Measurements from ENCODE around the gene STK33. TPM values are rescaled to one million over a fixed set of nuclear protein-coding genes. Genes with fewer than 3 reads are reported as not detected.
"Not testable (repeated sequence)": the region's sequence is repeated elsewhere in the genome, so short reads cannot be mapped to it uniquely, and the experiment has no call there.

STK33 gene
- total RNA-seq, 2 experiments from 2014 or later, result 2.1 to 2.2 TPM

GRCh38 chr11:8487261-8487660 is 106.8 kb downstream of the STK33 start:
- POLR2A ChIA-PET, result no interaction called here
- Mint-ChIP-seq H3K4me3 (no peak overlapping the region), H3K4me1 (no peaks in the 10 kb centered on the region), H3K27me3 (no peaks in the 10 kb centered on the region), H3K27ac (no peak overlapping the region), H3K36me3 (no peaks in the 10 kb centered on the region), H3K9me3 (peaks cover 5% of the 10 kb centered on the region)
- DNase-seq (no peak), ATAC-seq (ENCODE audit: low read depth) (no peak)

GRCh38 chr11:8484251-8484650 is 109.8 kb downstream of the STK33 start:
- POLR2A ChIA-PET, result no interaction called here
- H3K27ac Mint-ChIP-seq, result no peak overlapping the region
- no peaks in the 10 kb centered on the region for H3K4me1 Mint-ChIP-seq
- DNase-seq, result no peak
- no peaks in the 10 kb centered on the region for H3K9me3 Mint-ChIP-seq
- H3K4me3 Mint-ChIP-seq, result no peak overlapping the region
- no peak for ATAC-seq (ENCODE audit: low read depth)
- H3K27me3 Mint-ChIP-seq, result no peaks in the 10 kb centered on the region
- H3K36me3 Mint-ChIP-seq, result no peaks in the 10 kb centered on the region

- no peaks in the 10 kb centered on the region for H3K4me1 Mint-ChIP-seq
- ATAC-seq (ENCODE audit: low read depth) (no peak), DNase-seq (no peak)
- no peak overlapping the region for H3K27ac Mint-ChIP-seq
- POLR2A ChIA-PET, result no interaction called here
- H3K9me3 Mint-ChIP-seq, result no peaks in the 10 kb centered on the region
- H3K36me3 Mint-ChIP-seq, result no peaks in the 10 kb centered on the region
- peaks cover 3% of the 10 kb centered on the region for H3K27me3 Mint-ChIP-seq
- no peak overlapping the region for H3K4me3 Mint-ChIP-seq
These were observed 113.2 kb downstream of the STK33 start for GRCh38 chr11:8480858-8481257.

GRCh38 chr11:8477680-8478079 is 116.3 kb downstream of the STK33 start:
- Mint-ChIP-seq H3K36me3 (no peaks in the 10 kb centered on the region), H3K4me1 (no peaks in the 10 kb centered on the region), H3K4me3 (no peak overlapping the region), H3K27me3 (peaks cover 8% of the 10 kb centered on the region), H3K27ac (no peak overlapping the region), H3K9me3 (no peaks in the 10 kb centered on the region)
- ATAC-seq (ENCODE audit: low read depth) (no peak), DNase-seq (no peak)
- POLR2A ChIA-PET, result no interaction called here

- DNase-seq (no peak), ATAC-seq (ENCODE audit: low read depth) (no peak)
- H3K36me3 Mint-ChIP-seq, result no peaks in the 10 kb centered on the region
- no peak overlapping the region for H3K4me3 Mint-ChIP-seq
- peaks cover 8% of the 10 kb centered on the region for H3K27me3 Mint-ChIP-seq
- H3K4me1 Mint-ChIP-seq, result no peaks in the 10 kb centered on the region
- POLR2A ChIA-PET, result no interaction called here
- H3K27ac Mint-ChIP-seq, result no peak overlapping the region
- H3K9me3 Mint-ChIP-seq, result no peaks in the 10 kb centered on the region
These were observed 116.9 kb downstream of the STK33 start for GRCh38 chr11:8477151-8477550.

- H3K4me3 Mint-ChIP-seq; H3K4me1 Mint-ChIP-seq; H3K36me3 Mint-ChIP-seq; H3K27me3 Mint-ChIP-seq; ATAC-seq (ENCODE audit: low read depth); POLR2A ChIA-PET; DNase-seq; H3K27ac Mint-ChIP-seq; H3K9me3 Mint-ChIP-seq: not testable (repeated sequence)
These were observed 126.2 kb downstream of the STK33 start for GRCh38 chr11:8467806-8468205.

GRCh38 chr11:8467356-8467755 is 126.7 kb downstream of the STK33 start:
- H3K4me1 Mint-ChIP-seq; H3K9me3 Mint-ChIP-seq; H3K4me3 Mint-ChIP-seq; POLR2A ChIA-PET; DNase-seq; H3K27ac Mint-ChIP-seq; H3K36me3 Mint-ChIP-seq; H3K27me3 Mint-ChIP-seq; ATAC-seq (ENCODE audit: low read depth): not testable (repeated sequence)

GRCh38 chr11:8466884-8467283 is 127.1 kb downstream of the STK33 start:
- H3K9me3 Mint-ChIP-seq, H3K36me3 Mint-ChIP-seq: not testable (repeated sequence)

GRCh38 chr11:8459711-8460399 is 134.2 kb downstream of the STK33 start:
- no peak overlapping the region for H3K4me3 Mint-ChIP-seq
- DNase-seq, result no peak
- no peak overlapping the region for H3K27ac Mint-ChIP-seq
- ATAC-seq (ENCODE audit: low read depth), result no peak
- H3K9me3 Mint-ChIP-seq, result no peaks in the 10 kb centered on the region
- no peaks in the 10 kb centered on the region for H3K36me3 Mint-ChIP-seq
- POLR2A ChIA-PET, result no interaction called here
- no peaks in the 10 kb centered on the region for H3K27me3 Mint-ChIP-seq
- no peaks in the 10 kb centered on the region for H3K4me1 Mint-ChIP-seq

More at GRCh38 chr11:8466884-8467283, 127.1 kb downstream of the STK33 start:
- ATAC-seq (ENCODE audit: low read depth); POLR2A ChIA-PET; H3K27ac Mint-ChIP-seq; H3K4me1 Mint-ChIP-seq; H3K27me3 Mint-ChIP-seq; H3K4me3 Mint-ChIP-seq; DNase-seq: not testable (repeated sequence)

- Mint-ChIP-seq H3K27ac (no peak overlapping the region), H3K36me3 (no peaks in the 10 kb centered on the region), H3K4me3 (no peak overlapping the region), H3K27me3 (no peaks in the 10 kb centered on the region), H3K4me1 (no peaks in the 10 kb centered on the region), H3K9me3 (no peaks in the 10 kb centered on the region)
- DNase-seq (no peak), ATAC-seq (ENCODE audit: low read depth) (no peak)
- POLR2A ChIA-PET, result no interaction called here
These were observed 151.7 kb downstream of the STK33 start for GRCh38 chr11:8442301-8442700.

GRCh38 chr11:8440649-8441048 is 153.4 kb downstream of the STK33 start:
- H3K27ac Mint-ChIP-seq, result no peak overlapping the region
- ATAC-seq (ENCODE audit: low read depth) (no peak), DNase-seq (no peak)
- H3K9me3 Mint-ChIP-seq, result no peaks in the 10 kb centered on the region
- H3K4me3 Mint-ChIP-seq, result no peak overlapping the region
- H3K36me3 Mint-ChIP-seq, result no peaks in the 10 kb centered on the region
- H3K27me3 Mint-ChIP-seq, result peaks cover 2% of the 10 kb centered on the region
- no peaks in the 10 kb centered on the region for H3K4me1 Mint-ChIP-seq
- POLR2A ChIA-PET, result no interaction called here

- POLR2A ChIA-PET, result no interaction called here
- no peaks in the 10 kb centered on the region for H3K36me3 Mint-ChIP-seq
- ATAC-seq (ENCODE audit: low read depth), result no peak
These were observed 164.5 kb downstream of the STK33 start for GRCh38 chr11:8429483-8429882.

GRCh38 chr11:8426076-8426475 is 168.0 kb downstream of the STK33 start:
- Mint-ChIP-seq H3K27ac (no peak overlapping the region), H3K9me3 (peaks cover 2% of the 10 kb centered on the region), H3K4me1 (no peaks in the 10 kb centered on the region), H3K27me3 (peaks cover 4% of the 10 kb centered on the region), H3K36me3 (no peaks in the 10 kb centered on the region), H3K4me3 (no peak overlapping the region)
- POLR2A ChIA-PET, result no interaction called here
- DNase-seq (no peak), ATAC-seq (ENCODE audit: low read depth) (no peak)

More at GRCh38 chr11:8429483-8429882, 164.5 kb downstream of the STK33 start:
- Mint-ChIP-seq H3K9me3 (peaks cover 2% of the 10 kb centered on the region), H3K4me1 (no peaks in the 10 kb centered on the region), H3K27me3 (no peaks in the 10 kb centered on the region), H3K4me3 (no peak overlapping the region), H3K27ac (no peak overlapping the region)
- no peak for DNase-seq

- POLR2A ChIA-PET, result no interaction called here
- Mint-ChIP-seq H3K36me3 (no peaks in the 10 kb centered on the region), H3K27me3 (no peaks in the 10 kb centered on the region), H3K9me3 (no peaks in the 10 kb centered on the region), H3K4me3 (no peak overlapping the region), H3K4me1 (no peaks in the 10 kb centered on the region), H3K27ac (no peak overlapping the region)
- no peak for ATAC-seq (ENCODE audit: low read depth)
- no peak for DNase-seq
These were observed 178.8 kb downstream of the STK33 start for GRCh38 chr11:8415195-8415594.
